Kidney epithelial cell (primary cell): ENCODE results near the gene PKP2. TPM values are rescaled to one million over a fixed set of nuclear protein-coding genes. Genes with fewer than 3 reads are reported as not detected.
"Not testable (repeated sequence)": the region's sequence is repeated elsewhere in the genome, so short reads cannot be mapped to it uniquely, and the experiment has no call there.

ENCODE experiments used
- DNase-seq: peaks from one replicate; pipeline ENCODE4 v3.0.0-alpha.2; 2010; ENCODE audit warnings: low read depth
- H3K27me3 ChIP-seq: 2 replicates; pipeline ENCODE4 v1.6.0; 2011; ENCODE audit warnings: low read length; ENCODE audit not compliant: control insufficient read depth, insufficient read depth
- H3K36me3 ChIP-seq: 2 replicates; pipeline ENCODE4 v1.5.1; 2011; ENCODE audit warnings: low read length; ENCODE audit not compliant: control insufficient read depth, insufficient read depth
- H3K4me3 ChIP-seq: 2 replicates; pipeline ENCODE4 v1.5.1; 2011; ENCODE audit warnings: low read depth, mild to moderate bottlenecking, control low read depth, low read length
- CTCF ChIP-seq: IDR thresholded peaks from 2 replicates; pipeline ENCODE4 v1.5.1; 2011; ENCODE audit warnings: mild to moderate bottlenecking, moderate library complexity, low read length, control low read depth, inconsistent platforms; ENCODE audit not compliant: insufficient read depth, poor library complexity, severe bottlenecking
- total RNA-seq: library from RNA; depleted of rRNA; stranded (reverse); fragments of >200 nt; gene quantifications from 2 replicates; pipeline ENCODE4 v1.2.3, GENCODE V29; 2015

PKP2 gene
- total RNA-seq, 1 donor from 2014 or later: 15.0 TPM

DNA sequence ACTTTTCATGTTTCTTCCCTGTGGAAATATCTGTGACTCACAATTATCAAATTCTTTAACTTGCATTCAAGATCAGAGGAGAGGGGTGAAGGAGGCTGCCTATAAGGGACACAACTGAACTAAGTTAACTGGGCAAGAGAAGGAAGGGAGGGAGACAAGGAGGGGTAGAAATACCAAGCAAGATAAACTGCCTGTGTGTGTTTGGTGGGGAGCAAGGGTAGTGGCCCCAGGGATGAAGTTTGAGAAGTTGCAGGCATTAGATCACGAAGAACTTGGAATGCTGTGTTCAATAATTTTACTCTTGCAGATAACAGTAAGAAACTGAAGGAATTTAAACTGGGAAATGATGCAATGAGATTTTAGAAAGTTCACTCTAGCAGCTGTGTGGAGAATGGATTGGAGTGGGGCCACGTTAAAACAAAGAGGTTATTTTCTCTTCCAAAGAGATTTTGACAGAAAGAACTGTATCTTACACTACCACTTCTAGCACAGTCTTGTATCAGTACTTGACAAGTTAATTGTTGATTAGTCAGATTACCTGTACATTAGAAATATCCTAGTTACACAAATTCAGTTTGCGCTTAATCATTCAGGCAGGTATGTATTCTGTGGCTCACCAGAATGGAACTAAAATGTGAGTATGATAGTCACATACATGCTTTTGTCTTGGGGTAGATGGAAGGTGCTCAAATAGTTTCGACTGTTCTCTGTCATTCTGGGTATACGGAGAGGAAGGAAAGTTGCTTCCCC is 7.4 kb downstream of the PKP2 start:
- no peaks in the 10 kb centered on the region for H3K36me3 ChIP-seq
- DNase-seq: no peak
- no peak for TF ChIP-seq CTCF
- no peaks in the 10 kb centered on the region for H3K27me3 ChIP-seq
- no peak overlapping the region for H3K4me3 ChIP-seq

DNA sequence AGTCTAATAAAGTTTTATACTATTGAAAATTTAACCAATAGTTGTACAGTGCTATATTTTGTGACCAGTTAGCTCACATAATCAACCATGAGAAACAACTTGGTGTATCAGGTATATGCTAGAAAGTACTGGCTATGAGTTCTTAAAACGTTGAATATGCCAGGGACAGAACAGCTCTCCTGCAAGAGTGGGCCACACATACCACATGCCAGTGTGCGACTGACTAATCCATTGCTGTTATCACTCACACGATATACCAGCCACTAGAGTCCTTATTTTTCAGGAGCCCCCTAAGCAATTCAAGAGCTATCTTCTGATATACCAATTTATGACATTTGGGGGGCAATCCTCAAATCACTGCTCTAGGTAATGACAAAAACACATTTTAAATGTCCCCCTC is 9.5 kb downstream of the PKP2 start:
- Histone ChIP-seq H3K4me3 (no peak overlapping the region), H3K36me3 (no peaks in the 10 kb centered on the region), H3K27me3 (no peaks in the 10 kb centered on the region)
- TF ChIP-seq CTCF: no peak
- no peak for DNase-seq

DNA sequence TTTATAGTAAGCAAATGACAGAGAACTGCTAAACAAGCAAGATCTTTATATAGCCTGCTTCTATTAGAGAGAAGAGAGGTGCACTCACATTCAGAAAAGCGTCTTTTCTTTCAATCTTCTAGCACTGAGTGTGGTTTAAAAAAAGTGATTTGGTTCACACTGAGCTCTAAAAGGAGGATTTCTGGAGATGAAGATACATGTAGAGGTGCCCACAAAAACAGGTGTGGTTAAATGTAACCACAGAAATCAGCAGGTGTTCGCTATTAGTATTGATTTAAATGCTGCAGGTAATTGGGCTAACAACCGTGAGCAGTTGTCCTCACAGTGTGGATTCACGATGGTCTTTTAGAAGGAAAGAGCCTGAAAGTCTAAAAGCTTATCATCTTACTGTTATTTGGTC is 10.7 kb downstream of the PKP2 start:
- no peaks in the 10 kb centered on the region for H3K27me3 ChIP-seq
- no peak overlapping the region for H3K4me3 ChIP-seq
- DNase-seq: no peak
- no peaks in the 10 kb centered on the region for H3K36me3 ChIP-seq
- no peak for TF ChIP-seq CTCF

DNA sequence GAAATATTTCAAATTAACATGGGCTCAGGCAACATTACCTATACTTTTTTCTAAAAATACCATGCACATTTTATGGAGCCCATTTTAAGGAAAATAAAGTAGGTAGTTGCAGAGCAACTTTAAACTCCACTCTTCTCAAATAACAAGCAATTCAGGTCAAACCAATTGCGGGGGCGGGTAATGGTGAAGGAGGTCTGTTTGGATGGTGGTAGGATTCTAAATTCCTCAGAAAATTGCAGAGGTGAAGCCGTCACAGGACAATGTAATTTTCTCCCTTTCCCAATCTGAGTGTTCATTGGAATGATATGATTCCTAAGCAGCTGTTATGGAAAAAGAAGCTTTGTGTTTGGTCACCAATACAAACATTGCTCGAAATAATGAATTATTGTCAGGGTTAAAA is 11.6 kb downstream of the PKP2 start:
- no peaks in the 10 kb centered on the region for H3K36me3 ChIP-seq
- H3K27me3 ChIP-seq: no peaks in the 10 kb centered on the region
- DNase-seq: no peak
- no peak for TF ChIP-seq CTCF
- H3K4me3 ChIP-seq: no peak overlapping the region

GRCh38 chr12:32881702-32882101 is 14.9 kb downstream of the PKP2 start:
- no peak for DNase-seq
- H3K27me3 ChIP-seq: no peaks in the 10 kb centered on the region
- no peaks in the 10 kb centered on the region for H3K36me3 ChIP-seq
- no peak overlapping the region for H3K4me3 ChIP-seq
- no peak for TF ChIP-seq CTCF

- Histone ChIP-seq H3K4me3 (no peak overlapping the region), H3K36me3 (no peaks in the 10 kb centered on the region), H3K27me3 (no peaks in the 10 kb centered on the region)
- no peak for DNase-seq
- TF ChIP-seq CTCF: no peak
Measured at GRCh38 chr12:32881107-32881506, 15.5 kb downstream of the PKP2 start.

DNA sequence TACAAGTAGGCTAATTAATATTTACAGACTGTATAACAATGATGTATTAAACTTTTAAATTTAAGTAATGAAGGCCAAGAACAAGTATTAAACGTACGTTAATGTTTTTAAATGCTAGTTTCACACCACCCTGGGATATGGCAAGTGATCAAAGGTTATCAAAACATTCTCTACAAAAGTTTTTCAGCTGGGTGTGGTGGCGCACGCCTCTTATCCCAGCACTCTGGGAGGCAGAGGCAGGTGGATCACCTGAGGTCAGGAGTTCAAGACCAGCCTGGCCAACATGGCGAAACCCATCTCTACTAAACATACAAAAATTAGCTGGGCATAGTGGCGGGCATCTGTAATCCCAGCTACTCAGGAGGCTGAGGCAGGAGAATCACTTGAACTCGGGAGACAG is 17.5 kb downstream of the PKP2 start:
- H3K36me3 ChIP-seq, H3K27me3 ChIP-seq, H3K4me3 ChIP-seq, DNase-seq: not testable (repeated sequence)
